Hepatocyte (in vitro differentiated cells): ENCODE results near the gene IFIT3.

Source experiments
- CTCF ChIP-seq: fragments of 200-600 bp; sonication (generic); IDR thresholded peaks from 2 replicates; pipeline ENCODE4 v1.5.1; 2016; ENCODE audit warnings: antibody characterized with exemption, mild to moderate bottlenecking; ENCODE audit not compliant: poor library complexity
- EZH2 ChIP-seq: fragments of 200-600 bp; sonication (generic); IDR thresholded peaks from 2 replicates; pipeline ENCODE4 v1.6.1; 2016; ENCODE audit warnings: antibody characterized with exemption, mild to moderate bottlenecking, borderline replicate concordance

GRCh38 chr10:89337484-89337883 is 9.7 kb downstream of the IFIT3 start:
- no peak for TF ChIP-seq EZH2
- TF ChIP-seq CTCF, result no peak
